Osteocyte (in vitro differentiated cells): ENCODE data around the gene HSPA2. TPM values are rescaled to one million over a fixed set of nuclear protein-coding genes. Genes with fewer than 3 reads are reported as not detected.

Experiments used
- DNase-seq: peaks from one replicate; pipeline ENCODE4 v3.0.0; 2021; ENCODE audit warnings: mixed read lengths; ENCODE audit not compliant: unreplicated experiment; ENCODE audit errors: extremely low spot score
- H3K27ac Mint-ChIP-seq: one replicate; pipeline ENCODE4 v1.8.0; 2021; ENCODE audit warnings: mild to moderate bottlenecking, mixed read lengths; ENCODE audit not compliant: unreplicated experiment
- H3K27me3 Mint-ChIP-seq: one replicate; pipeline ENCODE4 v1.8.0; 2021; ENCODE audit warnings: mixed read lengths; ENCODE audit not compliant: unreplicated experiment
- H3K36me3 Mint-ChIP-seq: one replicate; pipeline ENCODE4 v1.8.0; 2021; ENCODE audit warnings: mixed read lengths; ENCODE audit not compliant: unreplicated experiment
- H3K4me1 Mint-ChIP-seq: one replicate; pipeline ENCODE4 v1.8.0; 2021; ENCODE audit warnings: mixed read lengths; ENCODE audit not compliant: unreplicated experiment
- H3K4me3 Mint-ChIP-seq: one replicate; pipeline ENCODE4 v1.8.0; 2021; ENCODE audit warnings: mild to moderate bottlenecking, moderate library complexity, mixed read lengths; ENCODE audit not compliant: unreplicated experiment
- H3K9me3 Mint-ChIP-seq: one replicate; pipeline ENCODE4 v1.8.0; 2021; ENCODE audit warnings: mixed read lengths; ENCODE audit not compliant: unreplicated experiment
- CTCF ChIP-seq: fragments of 200-600 bp; sonication (generic); IDR thresholded peaks from 2 replicates; pipeline ENCODE4 v1.5.0; 2021; ENCODE audit warnings: antibody characterized with exemption, mild to moderate bottlenecking, moderate library complexity
- total RNA-seq: library from RNA; stranded (reverse); gene quantifications from 2 replicates; pipeline ENCODE4 v1.2.1, GENCODE V29; 2021

The HSPA2 gene
- total RNA-seq, 1 donor from 2014 or later, result 2.1 TPM

- no peak for TF ChIP-seq CTCF
- Mint-ChIP-seq H3K36me3 (no peaks in the 10 kb centered on the region), H3K9me3 (no peaks in the 10 kb centered on the region), H3K27ac (no peak overlapping the region), H3K4me3 (no peak overlapping the region), H3K27me3 (no peaks in the 10 kb centered on the region), H3K4me1 (peaks cover 28% of the 10 kb centered on the region)
- no peak for DNase-seq
Measured at GRCh38 chr14:64541261-64541971, 875 bp downstream of the HSPA2 start.

- Mint-ChIP-seq H3K4me1 (peaks cover 25% of the 10 kb centered on the region), H3K36me3 (no peaks in the 10 kb centered on the region), H3K9me3 (no peaks in the 10 kb centered on the region), H3K4me3 (no peak overlapping the region), H3K27me3 (no peaks in the 10 kb centered on the region), H3K27ac (peak overlapping the region; percentile 25)
- no peak for TF ChIP-seq CTCF
- no peak for DNase-seq
Measured at GRCh38 chr14:64541972-64542835, 1.7 kb downstream of the HSPA2 start.

- no peak for TF ChIP-seq CTCF
- H3K4me3 Mint-ChIP-seq, result no peak overlapping the region
Measured at GRCh38 chr14:64542836-64543201, 2.3 kb downstream of the HSPA2 start.

GRCh38 chr14:64544607-64545312 is 4.2 kb downstream of the HSPA2 start:
- no peak for DNase-seq
- H3K4me3 Mint-ChIP-seq, result no peak overlapping the region
- no peaks in the 10 kb centered on the region for H3K27me3 Mint-ChIP-seq
- no peak overlapping the region for H3K27ac Mint-ChIP-seq
- H3K36me3 Mint-ChIP-seq, result no peaks in the 10 kb centered on the region
- no peak for TF ChIP-seq CTCF
- H3K9me3 Mint-ChIP-seq, result no peaks in the 10 kb centered on the region
- H3K4me1 Mint-ChIP-seq, result peaks cover 22% of the 10 kb centered on the region

More at GRCh38 chr14:64542836-64543201, 2.3 kb downstream of the HSPA2 start:
- H3K27ac Mint-ChIP-seq, result no peak overlapping the region
- H3K27me3 Mint-ChIP-seq, result no peaks in the 10 kb centered on the region
- no peaks in the 10 kb centered on the region for H3K9me3 Mint-ChIP-seq
- H3K36me3 Mint-ChIP-seq, result no peaks in the 10 kb centered on the region
- H3K4me1 Mint-ChIP-seq, result peaks cover 25% of the 10 kb centered on the region
- DNase-seq, result no peak

- Mint-ChIP-seq H3K27ac (no peak overlapping the region), H3K27me3 (peaks cover 10% of the 10 kb centered on the region), H3K4me3 (no peak overlapping the region), H3K4me1 (peaks cover 19% of the 10 kb centered on the region), H3K9me3 (no peaks in the 10 kb centered on the region), H3K36me3 (no peaks in the 10 kb centered on the region)
- DNase-seq, result no peak
- no peak for TF ChIP-seq CTCF
Measured at GRCh38 chr14:64549016-64549415, 8.5 kb downstream of the HSPA2 start.
